Stimulated activated CD4-positive, alpha-beta T cell treated with anti-CD3 and anti-CD28 coated beads, Interleukin-2, amount 100 ng/mL, for 48 hours (primary cell): Measurements from ENCODE around the gene CES5A.
A peak's percentile ranks its signal among the peaks of the same experiment; 100 is the strongest.
"Not testable (repeated sequence)": the region's sequence is repeated elsewhere in the genome, so short reads cannot be mapped to it uniquely, and the experiment has no call there.

Source experiments
- DNase-seq, 2 donors: peaks; one replicate each; pipeline ENCODE4 v3.0.0-alpha.2; 2020

Gene CES5A

GRCh38 chr16:55872130-55872529 is 3.0 kb downstream of the CES5A start:
- no peak for DNase-seq

- DNase-seq: no peak
These were observed 3.6 kb downstream of the CES5A start for GRCh38 chr16:55871411-55872038.

- no peak for DNase-seq
These were observed 6.2 kb downstream of the CES5A start for GRCh38 chr16:55868980-55869379.

DNA sequence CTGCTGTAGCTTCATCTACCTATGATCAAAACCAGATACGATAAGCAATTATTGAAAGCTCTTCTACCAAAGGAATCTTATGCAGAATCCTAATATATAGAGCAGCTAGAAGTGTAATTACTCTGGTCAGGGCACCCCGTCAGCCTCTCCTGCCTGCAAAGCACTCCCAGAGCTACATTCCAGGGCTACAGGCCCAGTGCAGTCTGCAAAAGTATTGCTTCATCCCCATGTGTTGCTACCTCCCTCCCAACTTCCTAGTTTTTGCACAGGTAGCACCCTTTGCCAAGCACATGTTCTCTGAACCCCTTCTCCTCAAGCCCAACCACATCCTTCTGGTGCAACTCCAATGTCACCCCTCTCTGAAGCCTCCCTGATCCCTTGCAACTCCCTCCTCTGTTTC is 7.0 kb downstream of the CES5A start:
- DNase-seq: no peak

- no peak for DNase-seq
These were observed 13.9 kb downstream of the CES5A start for GRCh38 chr16:55861288-55861687.

- DNase-seq: not testable (repeated sequence)
These were observed 17.5 kb downstream of the CES5A start for GRCh38 chr16:55857650-55858049.

DNA sequence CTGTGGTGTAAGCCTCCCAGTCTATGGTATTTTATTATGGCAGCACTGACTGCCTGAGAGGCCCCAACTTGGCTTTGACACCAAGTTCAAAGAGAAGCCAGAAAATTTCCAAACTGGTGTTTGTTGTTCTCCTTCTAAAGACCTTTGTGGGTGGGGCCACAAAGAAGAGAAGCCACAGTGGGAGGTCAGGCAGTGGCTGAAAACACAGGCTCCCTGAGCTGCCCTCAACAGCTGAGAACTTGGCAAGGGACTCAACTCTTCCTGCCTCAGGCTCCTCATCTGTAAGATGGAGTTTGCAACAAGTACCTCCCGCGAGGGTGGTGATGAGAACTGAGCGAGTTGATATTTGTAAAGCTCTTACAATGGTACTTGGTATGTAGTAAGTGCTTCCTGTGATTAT is 18.2 kb downstream of the CES5A start:
- no peak for DNase-seq

DNA sequence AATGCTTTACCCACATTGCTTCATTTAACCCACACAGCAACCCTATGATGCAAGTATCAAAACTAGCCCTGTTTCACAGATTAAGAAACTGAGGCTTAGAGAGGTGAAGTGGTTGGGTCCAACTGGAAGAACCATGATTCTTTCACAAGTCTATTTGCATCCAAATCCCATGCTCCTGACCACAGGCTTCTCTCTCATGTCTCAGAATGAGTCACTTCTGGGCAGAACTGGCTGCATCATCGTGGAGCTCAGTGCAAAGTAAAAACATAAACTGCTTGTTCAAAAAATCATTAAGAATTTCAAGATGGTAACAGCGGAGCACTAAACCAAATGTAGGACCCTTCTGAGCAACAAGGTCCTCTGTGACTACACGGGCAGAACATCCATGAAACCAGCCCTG is 22.1 kb downstream of the CES5A start:
- no peak for DNase-seq

- DNase-seq: no peak
These were observed 25.6 kb downstream of the CES5A start for GRCh38 chr16:55849536-55849935.

GRCh38 chr16:55846598-55847346 is 28.4 kb downstream of the CES5A start:
- DNase-seq: no peak

GRCh38 chr16:55843105-55843395 is 32.1 kb downstream of the CES5A start:
- DNase-seq: no peak

GRCh38 chr16:55842369-55843104 is 32.6 kb downstream of the CES5A start:
- DNase-seq: peak; percentile 3 to 10

DNA sequence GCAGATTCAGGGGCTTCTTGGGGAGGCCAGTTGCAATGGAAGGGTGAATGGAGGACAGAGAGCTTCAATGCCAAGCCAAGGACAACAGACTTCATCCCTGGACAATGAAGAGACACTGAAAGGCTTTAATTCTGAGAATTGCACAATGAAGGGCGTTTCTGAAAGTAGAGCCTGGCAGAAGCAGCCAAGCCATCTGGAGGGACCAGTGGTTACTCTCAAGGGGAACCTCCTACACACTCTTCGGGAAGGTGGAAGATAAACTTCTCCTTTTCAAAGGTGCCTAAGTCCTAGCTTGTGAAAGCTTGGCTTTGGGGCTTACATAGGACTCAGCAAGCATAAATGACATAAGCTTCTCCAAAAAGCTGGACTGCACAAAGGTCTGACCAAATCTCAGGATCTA is 36.1 kb downstream of the CES5A start:
- no peak for DNase-seq

GRCh38 chr16:55836158-55836611 is 39.0 kb downstream of the CES5A start:
- no peak for DNase-seq

- no peak for DNase-seq
These were observed 39.6 kb downstream of the CES5A start for GRCh38 chr16:55835581-55835980.

DNA sequence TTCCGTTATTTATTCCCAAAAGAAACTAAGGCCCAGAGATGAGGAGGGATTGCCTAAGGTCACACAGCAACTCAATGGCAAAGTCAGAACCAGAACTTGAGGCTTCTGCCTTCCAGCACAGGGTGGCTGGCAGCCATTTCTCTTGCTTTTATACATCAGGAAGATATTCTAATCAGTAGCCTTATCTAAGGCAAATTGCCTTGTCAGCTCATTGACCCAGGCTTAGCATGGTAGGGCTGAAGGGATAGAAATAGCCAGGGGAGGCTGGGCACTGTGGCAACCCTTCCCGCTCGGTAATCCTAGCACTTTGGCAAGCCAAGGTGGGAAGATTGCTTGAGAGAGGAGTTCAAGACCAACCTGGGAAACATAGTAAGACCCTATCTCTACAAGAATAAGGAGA is 40.0 kb downstream of the CES5A start:
- not testable (repeated sequence) for DNase-seq

DNA sequence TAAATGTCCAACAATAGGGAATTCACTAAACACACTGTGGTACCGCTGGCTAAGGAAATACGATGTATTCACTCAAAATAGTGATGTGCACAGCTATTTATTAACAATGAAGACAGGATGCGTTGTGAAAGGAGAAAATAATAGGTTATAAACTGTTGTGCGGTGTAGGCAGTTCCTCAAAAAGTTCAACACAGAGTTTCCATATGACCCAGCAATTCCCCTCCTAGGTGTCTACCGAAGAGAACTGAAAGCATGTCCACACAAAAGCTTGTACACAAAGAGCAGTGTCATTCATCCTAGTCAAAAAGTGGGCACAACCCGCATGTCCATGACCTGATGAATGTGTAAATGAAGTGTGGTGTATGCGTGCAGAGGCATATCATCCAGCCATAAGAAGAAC is 41.1 kb downstream of the CES5A start:
- DNase-seq: no peak

DNA sequence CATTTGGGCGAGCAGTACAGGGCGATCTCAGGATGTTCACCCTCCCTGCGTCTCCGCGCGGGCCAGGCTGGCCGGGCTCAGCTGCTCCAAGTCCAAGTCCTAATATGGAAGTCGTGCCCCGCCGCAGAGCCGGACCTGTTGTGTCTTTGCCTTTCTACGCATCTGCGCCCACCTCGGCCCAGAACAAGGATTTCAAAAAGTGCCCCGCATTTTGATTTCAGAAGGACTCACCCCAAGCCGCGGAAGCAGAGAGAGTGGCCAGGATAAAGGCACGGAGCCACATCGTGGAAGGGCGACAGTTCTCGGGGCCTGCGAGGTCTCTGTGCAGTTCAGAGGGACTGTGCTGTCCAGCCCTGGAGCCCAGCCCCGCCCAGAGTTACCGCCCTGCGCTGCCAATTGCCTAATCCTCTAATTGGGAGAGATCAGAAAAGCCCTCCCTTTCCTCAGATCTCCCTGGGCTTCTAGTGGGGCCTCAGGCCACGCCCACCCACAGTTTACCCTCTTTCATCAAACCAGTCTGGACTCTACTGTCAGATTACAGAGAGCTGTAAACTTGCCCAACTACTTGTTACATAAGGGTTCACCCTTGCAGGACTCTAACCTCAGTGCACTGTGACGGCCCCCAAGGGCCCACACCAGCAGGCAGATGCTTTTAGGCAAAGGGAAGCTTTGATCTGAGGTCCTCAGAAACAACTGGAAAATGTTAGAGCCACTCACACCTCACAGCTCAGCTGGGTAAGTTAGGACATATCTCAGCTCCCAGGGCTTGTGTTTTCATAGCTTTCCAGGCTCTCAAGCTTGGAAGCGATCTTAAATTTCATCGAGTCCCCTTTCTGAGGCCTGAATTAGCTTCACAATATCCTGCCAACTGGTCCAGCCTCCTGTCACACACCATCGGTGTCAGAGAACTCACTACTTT is 42.1 kb downstream of the CES5A start, which contains the start of gene CES1:
TSS of gene CES1 (minus strand) at position 324 of the 919 bp plus-strand sequence. CDS start at position 283, 41 bp downstream.
- no peak for DNase-seq

GRCh38 chr16:55832425-55832772 is 42.8 kb downstream of the CES5A start:
- no peak for DNase-seq

GRCh38 chr16:55830658-55831294 is 44.4 kb downstream of the CES5A start:
- DNase-seq: no peak

GRCh38 chr16:55829232-55829631 is 45.9 kb downstream of the CES5A start:
- not testable (repeated sequence) for DNase-seq

GRCh38 chr16:55828680-55829079 is 46.5 kb downstream of the CES5A start:
- DNase-seq: no peak
